Anterior cingulate cortex (tissue), 58 donors: ENCODE data around the gene CD151.

Experiments
- DNase-seq, 58 donors: peaks; one replicate each; lab custom pipeline; 2025; lab: John Stamatoyannopoulos, UW

CD151 gene

GRCh38 chr11:812390-812789 is 20.4 kb upstream of the CD151 start:
- no peak for DNase-seq

GRCh38 chr11:813072-813455 is 19.7 kb upstream of the CD151 start:
- no peak for DNase-seq

- DNase-seq = no peak
These were observed 19.2 kb upstream of the CD151 start for GRCh38 chr11:813456-814096.

- DNase-seq = no peak
These were observed 16.9 kb upstream of the CD151 start for GRCh38 chr11:815675-816432.

- no peak for DNase-seq
These were observed 16.3 kb upstream of the CD151 start for GRCh38 chr11:816433-816779.

GRCh38 chr11:818396-819128 is 14.2 kb upstream of the CD151 start, which contains the start of gene PNPLA2:
Gene PNPLA2 (plus strand): TSS chr11:818914. CDS start chr11:819719, 805 bp downstream.
- DNase-seq = no peak

- DNase-seq = peak; percentile 43 to 94 (median 84)
These were observed 13.4 kb upstream of the CD151 start for GRCh38 chr11:819129-819931.

GRCh38 chr11:819943-820649 is 12.7 kb upstream of the CD151 start:
- DNase-seq = peak in 43 of 58 donors; percentile 32 to 75 (median 59)

GRCh38 chr11:820655-821511 is 11.9 kb upstream of the CD151 start:
- peak in 16 of 58 donors; percentile 20 to 79 (median 38) for DNase-seq

GRCh38 chr11:821512-822371 is 11.0 kb upstream of the CD151 start:
- DNase-seq = peak in 9 of 58 donors; percentile 20 to 46 (median 31)

GRCh38 chr11:823441-824291 is 9.1 kb upstream of the CD151 start:
- no peak for DNase-seq

- peak in 27 of 58 donors; percentile 19 to 67 (median 38) for DNase-seq
These were observed 8.4 kb upstream of the CD151 start for GRCh38 chr11:824292-824880.

- DNase-seq = no peak
These were observed 7.8 kb upstream of the CD151 start for GRCh38 chr11:824942-825341.

- DNase-seq = no peak
These were observed 7.2 kb upstream of the CD151 start for GRCh38 chr11:825366-826226.

GRCh38 chr11:826227-826621 is 6.5 kb upstream of the CD151 start:
- DNase-seq = no peak

GRCh38 chr11:826836-827145 is 6.0 kb upstream of the CD151 start:
- DNase-seq = no peak
